Tibial nerve (tissue), 4 donors: ENCODE data around the gene CASP8AP2.

ENCODE experiments used
- EP300 ChIP-seq, 2 donors: sonication (generic); formaldehyde crosslinking; IDR thresholded peaks; one replicate each; pipeline ENCODE4 v1.6.1; 2017; ENCODE audit warnings: antibody characterized with exemption in 2 of 2, mild to moderate bottlenecking in 1 of 2
- POLR2A ChIP-seq, 2 donors: fragments of 450-650 bp; IDR thresholded peaks; one replicate each; pipeline ENCODE4 v1.6.1; 2017; ENCODE audit warnings: antibody characterized with exemption in 2 of 2, mild to moderate bottlenecking in 2 of 2, moderate library complexity in 2 of 2
- TF ChIP-seq, protein P1 (sequence below), 5 experiments: fragments of 200-600 bp in 3 of 5; fragments of 450-650 bp in 2 of 5; sonication (generic) in 3 of 5; IDR thresholded peaks; one replicate each; pipeline ENCODE4 v1.5.1; 2016 to 2019; ENCODE audit warnings: antibody characterized with exemption in 5 of 5, mild to moderate bottlenecking in 3 of 5, moderate library complexity in 2 of 5

- TF ChIP-seq, protein P1, sequence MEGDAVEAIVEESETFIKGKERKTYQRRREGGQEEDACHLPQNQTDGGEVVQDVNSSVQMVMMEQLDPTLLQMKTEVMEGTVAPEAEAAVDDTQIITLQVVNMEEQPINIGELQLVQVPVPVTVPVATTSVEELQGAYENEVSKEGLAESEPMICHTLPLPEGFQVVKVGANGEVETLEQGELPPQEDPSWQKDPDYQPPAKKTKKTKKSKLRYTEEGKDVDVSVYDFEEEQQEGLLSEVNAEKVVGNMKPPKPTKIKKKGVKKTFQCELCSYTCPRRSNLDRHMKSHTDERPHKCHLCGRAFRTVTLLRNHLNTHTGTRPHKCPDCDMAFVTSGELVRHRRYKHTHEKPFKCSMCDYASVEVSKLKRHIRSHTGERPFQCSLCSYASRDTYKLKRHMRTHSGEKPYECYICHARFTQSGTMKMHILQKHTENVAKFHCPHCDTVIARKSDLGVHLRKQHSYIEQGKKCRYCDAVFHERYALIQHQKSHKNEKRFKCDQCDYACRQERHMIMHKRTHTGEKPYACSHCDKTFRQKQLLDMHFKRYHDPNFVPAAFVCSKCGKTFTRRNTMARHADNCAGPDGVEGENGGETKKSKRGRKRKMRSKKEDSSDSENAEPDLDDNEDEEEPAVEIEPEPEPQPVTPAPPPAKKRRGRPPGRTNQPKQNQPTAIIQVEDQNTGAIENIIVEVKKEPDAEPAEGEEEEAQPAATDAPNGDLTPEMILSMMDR (IDR thresholded peaks at IDR 0.05) = no peak
- TF ChIP-seq POLR2A (IDR thresholded peaks at IDR 0.05) (no peak), EP300 (IDR thresholded peaks at IDR 0.05) (no peak)
Observed at GRCh38 chr6:89887452-89888137, 57.9 kb downstream of the CASP8AP2 start.
